CD4-positive, alpha-beta T cell (primary cell): ENCODE results near the gene ITPRIPL2. TPM values are rescaled to one million over a fixed set of nuclear protein-coding genes. Genes with fewer than 3 reads are reported as not detected.

Experiments used
- ATAC-seq: fragments of 200-7000 bp; cut with Tn5 transposase; one replicate; pipeline ENCODE4 v1.10.0; 2022; ENCODE audit warnings: mild to moderate bottlenecking; ENCODE audit not compliant: poor library complexity
- CTCF ChIA-PET: fragments of 350-600 bp; sonication (Branson Sonifier 250); formaldehyde crosslinking; loops from one replicate; lab custom pipeline; 2021; ENCODE audit warnings: antibody characterized with exemption, inconsistent platforms; lab: Charles Lee
- POLR2A ChIA-PET: fragments of 350-600 bp; sonication (Branson Sonifier 250); formaldehyde crosslinking; loops from one replicate; lab custom pipeline; 2021; ENCODE audit warnings: antibody characterized with exemption, inconsistent platforms; lab: Charles Lee
- DNase-seq, 14 experiments: peaks; one replicate each; pipeline ENCODE4 v3.0.0-alpha.2; 2013 to 2020; ENCODE audit warnings: mixed read lengths in 2 of 14
- H3K27ac ChIP-seq, 2 donors: one replicate each; pipeline versions ENCODE4 v1.5.1 to v1.7.0; 2013; ENCODE audit warnings: low read length in 2 of 2, low read depth in 1 of 2, mild to moderate bottlenecking in 1 of 2
- H3K27me3 ChIP-seq, 2 experiments: 1 replicate in 1 of 2; 2 replicates in 1 of 2; pipeline versions ENCODE4 v1.6.1 to v1.7.0; 2013; ENCODE audit warnings: low read length in 2 of 2, control low read depth in 1 of 2, mild to moderate bottlenecking in 1 of 2, moderate library complexity in 1 of 2; ENCODE audit not compliant: insufficient read depth in 2 of 2, control insufficient read depth in 1 of 2
- H3K36me3 ChIP-seq: one replicate; pipeline ENCODE4 v1.6.1; 2013; ENCODE audit warnings: low read length, control low read depth; ENCODE audit not compliant: insufficient read depth
- H3K4me1 ChIP-seq: one replicate; pipeline ENCODE4 v1.6.1; 2013; ENCODE audit warnings: low read length, control low read depth; ENCODE audit not compliant: insufficient read depth
- H3K4me3 ChIP-seq: one replicate; pipeline ENCODE4 v1.5.1; 2013; ENCODE audit warnings: mild to moderate bottlenecking, low read length, moderate library complexity
- H3K9me3 ChIP-seq, 2 experiments: 1 replicate in 1 of 2; 2 replicates in 1 of 2; pipeline versions ENCODE4 v1.6.1 to v1.7.0; 2013; ENCODE audit warnings: low read length in 2 of 2, mild to moderate bottlenecking in 2 of 2, control low read depth in 1 of 2, moderate library complexity in 1 of 2; ENCODE audit not compliant: control insufficient read depth in 1 of 2, insufficient read depth in 1 of 2
- H3K27ac Mint-ChIP-seq: one replicate; pipeline ENCODE4 v1.8.0; 2020; ENCODE audit warnings: mixed read lengths
- H3K27me3 Mint-ChIP-seq: one replicate; pipeline ENCODE4 v1.8.0; 2021; ENCODE audit warnings: mixed read lengths
- H3K36me3 Mint-ChIP-seq: one replicate; pipeline ENCODE4 v1.8.0; 2021; ENCODE audit warnings: low read depth, mixed read lengths
- H3K4me1 Mint-ChIP-seq: one replicate; pipeline ENCODE4 v1.8.0; 2021; ENCODE audit warnings: low read depth, mixed read lengths
- H3K4me3 Mint-ChIP-seq: one replicate; pipeline ENCODE4 v1.8.0; 2020; ENCODE audit warnings: mild to moderate bottlenecking, mixed read lengths
- H3K9me3 Mint-ChIP-seq: one replicate; pipeline ENCODE4 v1.8.0; 2020; ENCODE audit warnings: mixed read lengths
- CTCF ChIP-seq: fragments of 200-600 bp; IDR thresholded peaks from one replicate; pipeline ENCODE4 v1.8.0; 2022; ENCODE audit warnings: antibody characterized with exemption, mild to moderate bottlenecking
- intact Hi-C, 2 experiments: fragments of 100-400 bp; cut with DNase I in 1 of 2; cut with micrococcal nuclease in 1 of 2; formaldehyde crosslinking; loops; one replicate each; pipeline versions ENCODE4 v1.15.1 to v1.9.0; 2023 to 2025; cut with DNase I, micrococcal nuclease
- total RNA-seq, 174 experiments: library from RNA in 2 of 174; stranded (reverse) in 2 of 174; gene quantifications; one replicate each; pipeline ENCODE4 v1.2.3 and lab custom pipeline; 2021 to 2026

Gene ITPRIPL2
- total RNA-seq, 2 experiments from 2014 or later, result 0.31 to 0.36 TPM

- DNase-seq (peak in 2 of 14 experiments; percentile 16 to 34), ATAC-seq (no peak)
- peaks cover 20% of the 10 kb centered on the region for H3K36me3 Mint-ChIP-seq
- Histone ChIP-seq H3K36me3 (peaks cover 5% of the 10 kb centered on the region), H3K4me1 (peaks cover 12% of the 10 kb centered on the region), H3K27ac (peak overlapping the region; percentile 99 to 100), H3K4me3 (peak overlapping the region; percentile 84), H3K9me3 (no peaks in the 10 kb centered on the region), H3K27me3 (no peaks in the 10 kb centered on the region)
- peak overlapping the region; percentile 86 for H3K27ac Mint-ChIP-seq
- ChIA-PET POLR2A (interaction anchor here (0.6 to 2.2 kb wide), 6 partner anchors 269 to 487 kb away, joined by 3 to 16 read pairs (median 6); partner anchors contain the start of genes CCP110, RPS15A and VPS35L), CTCF (interaction anchor here (0.7 to 1.8 kb wide), 4 partner anchors 19 to 487 kb away, joined by 3 to 7 read pairs (median 4); partner anchors contain the start of gene VPS35L)
- no peak for TF ChIP-seq CTCF
- H3K4me1 Mint-ChIP-seq, result peaks cover 15% of the 10 kb centered on the region
- peak overlapping the region; percentile 96 for H3K4me3 Mint-ChIP-seq
- intact Hi-C loops, result loop anchor here (5.0 to 10.0 kb wide), 8 partner anchors 266 to 1836 kb away; partner anchors contain the start of genes ARL6IP1 (in 1 of the 2), CCP110 (in 1 of the 2), DCUN1D3 (in 1 of the 2) and GDE1 (in 1 of the 2)
- no peaks in the 10 kb centered on the region for H3K27me3 Mint-ChIP-seq
- no peaks in the 10 kb centered on the region for H3K9me3 Mint-ChIP-seq
Observed at GRCh38 chr16:19068237-19068815, 45.4 kb upstream of the ITPRIPL2 start.

- peak; percentile 52 for TF ChIP-seq CTCF
- Histone ChIP-seq H3K9me3 (no peaks in the 10 kb centered on the region), H3K4me1 (peaks cover 9% of the 10 kb centered on the region), H3K27me3 (no peaks in the 10 kb centered on the region), H3K36me3 (peaks cover 12% of the 10 kb centered on the region), H3K4me3 (no peak overlapping the region), H3K27ac (no peak overlapping the region)
- DNase-seq (peak; percentile 18 to 73 (median 46)), ATAC-seq (no peak)
- Mint-ChIP-seq H3K4me3 (peak overlapping the region; percentile 39), H3K9me3 (no peaks in the 10 kb centered on the region), H3K4me1 (peaks cover 14% of the 10 kb centered on the region), H3K27me3 (no peaks in the 10 kb centered on the region), H3K27ac (peak overlapping the region; percentile 66), H3K36me3 (peaks cover 51% of the 10 kb centered on the region)
- ChIA-PET CTCF (interaction anchor here (0.8 to 1.2 kb wide), 3 partner anchors 14 to 486 kb away, joined by 3 to 4 read pairs (median 3); partner anchors contain the start of gene ARL6IP1), POLR2A (no interaction called here)
- intact Hi-C loops, result loop anchor here in 1 of 2 experiments (10.0 kb wide), 1 partner anchor 107 kb away; no protein-coding TSS in a partner anchor
Observed at GRCh38 chr16:19071811-19072777, 41.7 kb upstream of the ITPRIPL2 start.

DNA sequence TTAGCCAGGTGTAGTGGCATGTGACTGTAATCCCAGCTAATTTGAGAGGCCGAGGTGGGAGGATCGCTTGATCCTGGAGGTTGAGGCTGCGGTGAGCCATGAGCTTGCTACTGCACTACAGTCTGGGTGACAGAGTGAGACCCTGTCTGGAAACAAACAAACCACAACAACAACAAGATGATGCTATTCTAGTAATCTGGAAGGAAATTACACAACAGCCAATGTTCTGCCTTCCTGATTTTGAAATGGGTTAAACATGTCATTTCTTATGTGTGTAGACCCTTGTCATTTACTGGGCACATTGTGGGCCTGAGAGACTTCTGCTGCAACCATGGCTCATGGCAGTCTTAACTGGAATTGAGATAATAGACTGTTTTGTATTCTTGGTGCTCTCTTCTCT lies 40.4 kb upstream of the ITPRIPL2 start:
- Mint-ChIP-seq H3K9me3 (no peaks in the 10 kb centered on the region), H3K27me3 (no peaks in the 10 kb centered on the region), H3K27ac (no peak overlapping the region), H3K4me3 (no peak overlapping the region), H3K4me1 (peaks cover 5% of the 10 kb centered on the region), H3K36me3 (peaks cover 53% of the 10 kb centered on the region)
- ATAC-seq (no peak), DNase-seq (no peak)
- Histone ChIP-seq H3K36me3 (peaks cover 21% of the 10 kb centered on the region), H3K27me3 (no peaks in the 10 kb centered on the region), H3K4me3 (no peak overlapping the region), H3K4me1 (peaks cover 3% of the 10 kb centered on the region), H3K27ac (no peak overlapping the region), H3K9me3 (no peaks in the 10 kb centered on the region)
- intact Hi-C loops, result loop anchor here in 1 of 2 experiments (10.0 kb wide), 1 partner anchor 109 kb away; no protein-coding TSS in a partner anchor
- POLR2A ChIA-PET, result no interaction called here
- TF ChIP-seq CTCF, result no peak
- CTCF ChIA-PET, result interaction anchor here (0.9 to 1.2 kb wide), 2 partner anchors 13 to 484 kb away, joined by 3 to 4 read pairs; no protein-coding TSS in a partner anchor
